NCI-H1417 treated with DMSO at 0.1 percent for 48 hours (cell line): Measurements from ENCODE around the gene ANTXR2.

Source experiments
- DNase-seq: peaks from one replicate; lab custom pipeline; 2025; lab: John Stamatoyannopoulos, UW

ANTXR2 gene

GRCh38 chr4:79869597-79870237 lies 203.3 kb downstream of the ANTXR2 start:
- DNase-seq, result no peak

GRCh38 chr4:79865201-79865597 lies 207.8 kb downstream of the ANTXR2 start:
- no peak for DNase-seq

DNA sequence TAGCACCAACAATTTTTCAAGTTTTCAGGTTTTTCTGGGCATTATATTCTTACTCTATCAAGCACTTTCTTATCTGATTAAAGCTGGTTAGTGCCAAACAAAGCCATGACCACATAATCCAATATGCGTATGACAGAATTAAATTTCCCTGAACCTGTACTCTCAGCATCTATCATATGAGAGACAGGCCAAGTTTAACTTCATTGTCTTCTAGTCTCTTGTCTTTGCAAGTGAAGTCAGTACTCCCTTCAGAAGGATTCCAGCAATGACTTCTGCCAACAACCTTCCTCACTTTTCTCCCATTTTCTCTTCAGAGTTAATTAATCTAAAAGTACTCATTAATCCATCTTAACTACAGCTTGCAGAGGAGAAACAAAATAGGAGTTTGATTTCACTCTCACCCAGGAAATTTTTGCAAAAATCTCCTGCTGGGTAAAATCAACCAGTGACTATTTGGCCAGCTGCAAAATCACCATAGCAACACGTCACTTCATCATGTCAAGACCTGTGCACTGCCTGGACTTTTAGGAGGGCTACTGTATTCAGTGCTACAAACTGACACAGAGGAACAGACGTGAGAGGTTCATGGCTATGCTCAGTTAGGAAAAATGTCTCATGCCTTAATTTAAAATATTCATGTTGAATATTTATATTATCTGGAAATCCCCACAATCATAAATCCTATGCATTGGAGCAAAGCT lies 208.4 kb downstream of the ANTXR2 start:
- peak; percentile 80 for DNase-seq

DNA sequence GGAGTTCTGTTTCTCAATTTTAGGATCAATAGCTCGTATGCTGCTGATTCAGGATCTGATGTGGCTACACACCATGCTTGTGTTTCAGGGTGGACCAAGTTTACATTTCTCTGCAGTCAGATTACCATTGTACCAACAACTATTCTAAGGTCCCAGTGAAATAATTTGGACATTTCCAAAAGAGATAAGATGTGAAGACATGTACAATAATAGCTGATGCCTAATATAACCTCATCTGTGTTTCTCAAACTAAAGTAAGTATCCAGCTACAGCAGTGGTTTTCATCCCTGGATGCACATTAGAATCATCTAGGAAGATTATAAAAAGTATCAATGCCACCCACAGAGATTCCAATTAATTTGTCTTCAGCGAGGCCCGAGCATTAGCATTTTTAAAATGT lies 209.7 kb downstream of the ANTXR2 start:
- DNase-seq, result no peak

DNA sequence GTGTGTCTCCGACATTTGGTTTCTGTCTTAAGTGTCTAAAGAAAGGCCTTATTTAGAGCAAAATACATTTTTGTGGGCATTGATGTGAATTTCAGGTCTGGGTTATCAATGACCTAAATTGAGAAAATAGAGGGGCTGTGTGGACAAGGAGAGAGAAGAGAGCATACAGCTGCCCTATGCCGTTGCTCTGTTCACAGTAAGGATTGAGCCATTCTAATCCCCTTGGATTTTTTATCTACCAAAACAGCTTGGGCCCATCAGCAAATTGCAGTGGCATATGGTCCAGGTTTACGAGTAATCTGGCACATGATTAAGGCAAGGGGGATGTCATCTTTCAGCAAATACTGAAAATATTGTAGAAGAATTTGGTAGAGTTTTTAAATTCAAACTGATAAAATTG lies 210.2 kb downstream of the ANTXR2 start:
- no peak for DNase-seq

DNA sequence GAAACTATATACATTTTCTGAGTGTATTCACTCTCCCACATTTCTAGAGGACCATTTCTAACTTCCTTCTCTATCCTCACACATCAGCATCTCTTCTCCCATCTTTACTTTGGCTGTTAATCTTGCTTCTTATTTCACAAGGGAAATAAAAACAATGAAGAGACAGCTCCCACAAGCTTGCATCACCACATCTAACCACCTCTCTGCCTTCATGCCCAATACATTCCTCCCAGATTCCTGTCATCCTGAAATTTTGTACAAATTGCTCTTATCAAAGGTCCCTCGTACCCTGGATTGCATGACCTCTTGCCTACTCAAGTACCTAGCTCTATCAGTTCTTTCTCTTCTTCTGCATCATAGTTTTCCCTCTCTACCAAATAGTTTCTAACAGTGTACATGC lies 215.2 kb downstream of the ANTXR2 start:
- no peak for DNase-seq

- no peak for DNase-seq
Observed at GRCh38 chr4:79856196-79856595, 216.8 kb downstream of the ANTXR2 start.

GRCh38 chr4:79854856-79855502 lies 218.1 kb downstream of the ANTXR2 start:
- DNase-seq, result no peak

GRCh38 chr4:79852305-79852730 lies 220.7 kb downstream of the ANTXR2 start:
- DNase-seq, result no peak

DNA sequence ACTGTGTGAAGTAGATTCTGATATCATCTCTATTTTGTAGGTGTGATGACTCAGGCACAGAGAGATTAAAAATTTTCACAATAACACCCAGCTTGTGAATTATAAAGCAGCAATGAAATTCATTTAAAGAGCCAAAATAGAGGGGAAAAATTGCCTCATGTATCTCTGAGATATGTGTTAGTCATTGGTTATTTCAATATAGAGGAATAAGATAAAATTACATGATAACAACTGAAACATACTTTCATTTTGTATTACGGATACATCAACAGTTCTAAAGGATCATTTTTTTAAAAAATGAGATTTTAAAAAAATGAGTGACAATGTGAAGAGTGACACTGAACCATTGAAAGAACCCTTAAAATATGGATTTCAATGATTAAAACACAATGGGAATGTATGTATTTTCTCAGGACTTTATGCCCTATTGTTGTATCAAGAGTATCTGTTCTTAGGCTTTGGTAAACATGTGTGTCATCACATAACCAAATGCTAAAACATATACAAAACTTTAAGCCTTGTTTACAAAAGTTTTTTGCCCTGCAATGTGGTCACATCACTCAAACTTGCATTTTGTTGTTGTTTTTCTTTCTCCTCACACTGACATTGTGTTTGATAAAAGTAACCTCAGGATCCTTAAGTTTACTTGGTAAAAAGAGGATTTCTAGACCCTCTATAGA lies 221.3 kb downstream of the ANTXR2 start:
- DNase-seq, result no peak
